Parietal lobe (tissue), 2 donors: ENCODE measurements around the gene SIDT1. TPM values are rescaled to one million over a fixed set of nuclear protein-coding genes. Genes with fewer than 3 reads are reported as not detected.

Source experiments
- small RNA-seq: library from RNA; depleted of rRNA; stranded (forward); fragments of <200 nt; gene quantifications from one replicate; pipeline ENCODE3, GENCODE V24; 2014; ENCODE audit warnings: low replicate concordance
- total RNA-seq: library from RNA; depleted of rRNA; stranded (reverse); fragments of >200 nt; gene quantifications from one replicate; pipeline ENCODE4 v1.2.3, GENCODE V29; 2014

Gene SIDT1
- total RNA-seq = 4.7 TPM

DNA sequence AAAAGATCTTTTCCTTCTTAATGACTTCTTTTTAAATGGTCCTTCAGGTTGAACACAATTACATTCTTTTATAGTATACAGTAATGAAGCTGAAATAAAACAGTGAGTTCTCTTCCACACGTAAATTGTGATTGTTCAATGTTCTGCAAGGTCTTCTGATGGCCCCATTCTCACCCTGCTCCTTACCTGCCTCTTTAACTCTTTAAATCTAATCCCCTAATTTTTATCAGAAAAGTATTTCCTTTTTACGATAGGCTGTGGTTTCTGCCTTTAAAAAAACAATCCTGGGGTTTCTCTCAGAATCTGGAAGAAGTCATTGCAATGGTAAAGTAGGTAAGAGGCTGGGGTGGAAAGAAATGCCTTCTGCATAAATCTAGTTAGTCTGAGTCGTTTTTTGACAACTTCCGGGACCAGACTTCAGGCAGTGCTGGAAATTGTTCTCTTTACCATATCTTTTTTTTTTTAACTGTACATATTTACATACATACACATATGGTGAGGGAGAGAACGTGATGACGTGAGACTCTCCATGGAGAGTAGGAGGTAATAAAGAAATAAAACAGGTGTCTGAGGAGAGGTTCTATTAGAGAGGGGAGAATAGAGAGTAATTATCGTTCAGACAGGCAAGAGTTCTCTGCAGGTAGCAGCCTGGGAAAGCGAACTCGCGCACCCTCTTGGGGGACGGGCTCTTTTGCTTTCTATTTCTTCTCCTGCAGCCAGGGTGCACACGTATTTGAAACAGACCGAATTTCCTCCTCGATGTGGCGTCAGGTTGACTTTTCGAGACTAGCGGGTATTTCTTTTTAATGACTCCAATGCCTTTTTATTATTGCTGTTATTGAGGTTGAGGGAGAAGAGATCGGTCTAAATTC is at the start of gene SIDT1:
SIDT1 (plus strand) TSS at position 730 of the 872 bp plus-strand sequence. CDS start 467 bp downstream, outside the sequence.

Small RNA genes within 50 kb of the gene (small RNA-seq; reads per million reads assigned to genes)
- gene MIR4446 = not detected
- not detected for gene RN7SL767P

Other genes with a start within 250 kb of the SIDT1 start
- gene CFAP44, start 91.1 kb upstream of the SIDT1 start, total RNA-seq = 5.9 TPM
- gene SPICE1, start 17.4 kb upstream of the SIDT1 start, total RNA-seq = 16.9 TPM
- 26.3 TPM for gene USF3, start 164.1 kb downstream of the SIDT1 start, total RNA-seq
- gene NAA50, start 213.7 kb downstream of the SIDT1 start, total RNA-seq = 44.4 TPM
- 113 TPM for gene ATP6V1A, start 214.5 kb downstream of the SIDT1 start, total RNA-seq